Endothelial cell of umbilical vein (primary cell): Measurements from ENCODE around the gene WNT16. TPM values are rescaled to one million over a fixed set of nuclear protein-coding genes. Genes with fewer than 3 reads are reported as not detected.

ENCODE experiments used
- BruUV-seq: library from RNA; stranded (reverse); fragments of 400-500 nt; replicated peaks from 2 replicates; lab custom pipeline; 2021; lab: Mats Ljungman, UMichigan
- CTCF ChIA-PET: fragments of 300-600, 350-600 bp; sonication (Branson Sonifier 250); formaldehyde crosslinking; loops from one replicate; lab custom pipeline; 2021; ENCODE audit warnings: antibody characterized with exemption, inconsistent platforms; lab: Charles Lee
- POLR2A ChIA-PET: fragments of 300-600, 350-600 bp; sonication (Branson Sonifier 250); formaldehyde crosslinking; loops from one replicate; lab custom pipeline; 2021; ENCODE audit warnings: antibody characterized with exemption, inconsistent platforms; lab: Charles Lee
- DNase-seq: peaks from one replicate; pipeline ENCODE4 v3.0.0-alpha.2; 2011; ENCODE audit warnings: low read depth, low spot score
- FAIRE-seq: peaks from 2 replicates; lab custom pipeline; 2011; peaks lifted over from hg19 to GRCh38; lab: Jason Lieb, UNC
- H2AFZ ChIP-seq: 2 replicates; pipeline ENCODE4 v1.6.0; 2012; ENCODE audit warnings: low read depth, low read length, control low read depth, inconsistent platforms
- H3K27ac ChIP-seq: 2 replicates; pipeline ENCODE4 v1.5.1; 2011; ENCODE audit warnings: low read depth, mild to moderate bottlenecking, control low read depth, low read length, moderate library complexity; ENCODE audit not compliant: insufficient read depth
- H3K27me3 ChIP-seq, 2 experiments: 2 replicates each; pipeline versions ENCODE4 v1.6.0 to v1.6.1; 2011; ENCODE audit warnings: low read length in 2 of 2, mixed read lengths in 1 of 2; ENCODE audit not compliant: control insufficient read depth in 2 of 2, insufficient read depth in 2 of 2
- H3K36me3 ChIP-seq, 2 experiments: 2 replicates in 1 of 2; 3 replicates in 1 of 2; pipeline ENCODE4 v1.5.1; 2011; ENCODE audit warnings: low read length in 2 of 2, mild to moderate bottlenecking in 1 of 2, moderate library complexity in 1 of 2; ENCODE audit not compliant: control insufficient read depth in 2 of 2, insufficient read depth in 2 of 2; ENCODE audit errors: extremely low read depth in 1 of 2
- H3K4me1 ChIP-seq: 3 replicates; pipeline ENCODE4 v1.5.1; 2011; ENCODE audit warnings: mild to moderate bottlenecking, low read length; ENCODE audit not compliant: control insufficient read depth, insufficient read depth; ENCODE audit errors: extremely low read depth
- H3K4me2 ChIP-seq: 2 replicates; pipeline ENCODE4 v1.6.1; 2011; ENCODE audit warnings: low read length, control low read depth, mixed read lengths; ENCODE audit not compliant: insufficient read depth
- H3K4me3 ChIP-seq, 3 experiments: fragments of 200-600 bp in 1 of 3; sonication (generic), shearing (Covaris generic) in 1 of 3; replicated peaks in 1 of 3; 2 replicates each; pipeline ENCODE4 v1.5.1; 2011 to 2016; ENCODE audit warnings: control low read depth in 3 of 3, low read length in 3 of 3, mild to moderate bottlenecking in 2 of 3, inconsistent platforms in 1 of 3, low read depth in 1 of 3, moderate library complexity in 1 of 3; ENCODE audit not compliant: insufficient read depth in 1 of 3
- H3K79me2 ChIP-seq: 2 replicates; pipeline ENCODE4 v1.6.0; 2012; ENCODE audit warnings: low read length, inconsistent platforms; ENCODE audit not compliant: control insufficient read depth, insufficient read depth
- H3K9ac ChIP-seq: replicated peaks from 2 replicates; pipeline ENCODE3; 2011; ENCODE audit warnings: low read length, control low read depth; ENCODE audit not compliant: insufficient read depth; ENCODE audit errors: extremely low read depth
- H3K9me1 ChIP-seq: replicated peaks from 3 replicates; pipeline ENCODE4 v1.6.0; 2011; ENCODE audit warnings: mild to moderate bottlenecking, low read length; ENCODE audit not compliant: control insufficient read depth, insufficient read depth; ENCODE audit errors: extremely low read depth
- H3K9me3 ChIP-seq: replicated peaks from 2 replicates; pipeline ENCODE4 v1.5.1; 2012; ENCODE audit warnings: low read length, inconsistent platforms; ENCODE audit not compliant: control insufficient read depth, insufficient read depth
- H4K20me1 ChIP-seq: replicated peaks from 2 replicates; pipeline ENCODE3; 2011; ENCODE audit warnings: mild to moderate bottlenecking, low read length; ENCODE audit not compliant: control insufficient read depth, insufficient read depth; ENCODE audit errors: extremely low read depth
- EZH2 ChIP-seq: IDR thresholded peaks from 2 replicates; pipeline ENCODE4 v1.6.1; 2012; ENCODE audit warnings: borderline replicate concordance, low read depth, mild to moderate bottlenecking, moderate library complexity, low read length, inconsistent platforms; ENCODE audit not compliant: severe bottlenecking
- FOS ChIP-seq: IDR thresholded peaks from 2 replicates; pipeline ENCODE4 v1.6.1; 2011; ENCODE audit warnings: mild to moderate bottlenecking, low read length, moderate library complexity, borderline replicate concordance; ENCODE audit not compliant: insufficient read depth
- GATA2 ChIP-seq: IDR thresholded peaks from 2 replicates; pipeline ENCODE4 v1.7.0; 2011; ENCODE audit warnings: low read depth, mild to moderate bottlenecking, moderate library complexity, mixed read lengths, low read length; ENCODE audit not compliant: insufficient read length, insufficient read depth
- JUN ChIP-seq: IDR thresholded peaks from 2 replicates; pipeline ENCODE4 v1.6.1; 2011; ENCODE audit warnings: borderline replicate concordance, low read depth; ENCODE audit not compliant: insufficient read length, insufficient read depth
- MYC ChIP-seq: IDR thresholded peaks from one replicate; pipeline ENCODE4 v1.6.1; 2011; ENCODE audit warnings: mild to moderate bottlenecking, low read depth, low read length
- POLR2A ChIP-seq: IDR thresholded peaks from 2 replicates; pipeline ENCODE4 v1.6.1; 2012; ENCODE audit warnings: low read depth, mild to moderate bottlenecking, control low read depth, low read length
- POLR2AphosphoS5 ChIP-seq: IDR thresholded peaks from 2 replicates; pipeline ENCODE4 v1.6.1; 2012; ENCODE audit warnings: low read depth, mild to moderate bottlenecking, control low read depth, low read length, moderate library complexity; ENCODE audit not compliant: insufficient read depth
- dilution Hi-C: fragments of 300-500 bp; cut with MboI; formaldehyde crosslinking; loops from one replicate; pipeline ENCODE4 v1.15.0; 2019; ENCODE audit warnings: low sequenced_read_pairs; ENCODE audit not compliant: extremely low pct_ligation_motif_present
- intact Hi-C: fragments of 100-400 bp; cut with micrococcal nuclease; formaldehyde crosslinking; loops from one replicate; pipeline ENCODE4 v1.10.0; 2022
- polyA plus RNA-seq, 4 experiments: library from polyadenylated mRNA; depleted of rRNA in 3 of 4; stranded (reverse) in 3 of 4; unstranded in 1 of 4; fragments of >200 nt; gene quantifications; 2 replicates each; pipeline versions ENCODE4 v1.2.1 to v1.2.3, GENCODE V29; 2011 to 2012; ENCODE audit warnings: missing spikeins in 1 of 4
- total RNA-seq: library from RNA; stranded (reverse); gene quantifications from 2 replicates; pipeline ENCODE4 v1.2.3, GENCODE V29; 2021
- TF ChIP-seq, protein P1 (sequence below): IDR thresholded peaks from 2 replicates; pipeline ENCODE4 v1.6.1; 2011; ENCODE audit not compliant: insufficient read depth, insufficient read length
- TF ChIP-seq, protein P2 (sequence below), 2 donors: IDR thresholded peaks; 1 replicate in 1 of 2; 2 replicates in 1 of 2; pipeline ENCODE4 v1.5.1; 2011; ENCODE audit warnings: low read length in 2 of 2, mild to moderate bottlenecking in 2 of 2, moderate library complexity in 2 of 2, control low read depth in 1 of 2, inconsistent platforms in 1 of 2, low read depth in 1 of 2; ENCODE audit not compliant: insufficient read depth in 1 of 2; ENCODE audit errors: extremely low read depth in 1 of 2

Gene WNT16
- total and polyA plus RNA-seq, 2 donors (not counting 3 experiments of a cell fraction or from before 2014, with no cell fraction given), result not detected

DNA sequence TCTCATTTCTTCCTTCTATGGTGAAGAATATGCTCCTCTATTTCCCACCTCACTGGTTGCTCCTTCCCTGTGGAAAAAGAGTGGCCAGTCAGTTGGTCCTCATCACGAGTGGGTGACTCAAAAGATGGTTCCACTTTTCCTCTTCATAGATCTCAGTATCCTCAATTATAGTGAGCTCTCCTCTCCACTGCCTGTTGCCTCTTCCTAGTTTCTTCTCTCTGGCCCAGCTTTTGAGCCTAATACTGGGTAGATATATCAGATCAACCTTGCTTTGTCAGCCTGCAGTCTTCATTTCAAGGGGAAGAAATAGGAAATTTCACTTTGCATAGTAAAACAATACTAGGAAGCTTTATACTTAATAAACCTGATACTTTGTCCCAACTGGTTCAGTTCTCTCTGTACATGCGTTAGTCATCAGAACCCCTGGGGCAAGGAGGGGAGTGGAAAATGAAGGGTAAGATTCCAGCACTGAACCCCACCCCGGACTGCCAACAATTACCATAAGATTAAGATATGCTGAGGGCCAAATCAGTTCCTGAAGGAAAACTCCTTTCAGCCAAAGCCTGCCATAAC lies 15.5 kb upstream of the WNT16 start:
- Histone ChIP-seq H4K20me1 (no peaks in the 10 kb centered on the region), H2AFZ (no peak overlapping the region), H3K4me1 (no peaks in the 10 kb centered on the region), H3K9me3 (no peaks in the 10 kb centered on the region), H3K27me3 (peaks cover 0 to 6% of the 10 kb centered on the region in 2 experiments), H3K36me3 (no peaks in the 10 kb centered on the region), H3K9me1 (no peaks in the 10 kb centered on the region), H3K4me3 (no peak overlapping the region), H3K9ac (no peak overlapping the region), H3K27ac (no peak overlapping the region), H3K4me2 (no peak overlapping the region), H3K79me2 (no peaks in the 10 kb centered on the region)
- no peak for DNase-seq
- no peak for FAIRE-seq
- TF ChIP-seq FOS (no peak), POLR2A (no peak), GATA2 (no peak), JUN (no peak), MYC (no peak), POLR2AphosphoS5 (no peak), EZH2 (no peak)
- TF ChIP-seq, protein P1, sequence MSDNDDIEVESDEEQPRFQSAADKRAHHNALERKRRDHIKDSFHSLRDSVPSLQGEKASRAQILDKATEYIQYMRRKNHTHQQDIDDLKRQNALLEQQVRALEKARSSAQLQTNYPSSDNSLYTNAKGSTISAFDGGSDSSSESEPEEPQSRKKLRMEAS, result no peak
- TF ChIP-seq, protein P2, sequence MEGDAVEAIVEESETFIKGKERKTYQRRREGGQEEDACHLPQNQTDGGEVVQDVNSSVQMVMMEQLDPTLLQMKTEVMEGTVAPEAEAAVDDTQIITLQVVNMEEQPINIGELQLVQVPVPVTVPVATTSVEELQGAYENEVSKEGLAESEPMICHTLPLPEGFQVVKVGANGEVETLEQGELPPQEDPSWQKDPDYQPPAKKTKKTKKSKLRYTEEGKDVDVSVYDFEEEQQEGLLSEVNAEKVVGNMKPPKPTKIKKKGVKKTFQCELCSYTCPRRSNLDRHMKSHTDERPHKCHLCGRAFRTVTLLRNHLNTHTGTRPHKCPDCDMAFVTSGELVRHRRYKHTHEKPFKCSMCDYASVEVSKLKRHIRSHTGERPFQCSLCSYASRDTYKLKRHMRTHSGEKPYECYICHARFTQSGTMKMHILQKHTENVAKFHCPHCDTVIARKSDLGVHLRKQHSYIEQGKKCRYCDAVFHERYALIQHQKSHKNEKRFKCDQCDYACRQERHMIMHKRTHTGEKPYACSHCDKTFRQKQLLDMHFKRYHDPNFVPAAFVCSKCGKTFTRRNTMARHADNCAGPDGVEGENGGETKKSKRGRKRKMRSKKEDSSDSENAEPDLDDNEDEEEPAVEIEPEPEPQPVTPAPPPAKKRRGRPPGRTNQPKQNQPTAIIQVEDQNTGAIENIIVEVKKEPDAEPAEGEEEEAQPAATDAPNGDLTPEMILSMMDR (IDR thresholded peaks at IDR 0.05; ENCODE audit: extremely low read depth in 1 of 2, insufficient read depth in 1 of 2, low read depth in 1 of 2, low read length in 2 of 2), result no peak
- CTCF ChIA-PET, result no interaction called here
- POLR2A ChIA-PET, result no interaction called here
- BruUV-seq, result no TSS peak
- dilution Hi-C loops (no loop called here), intact Hi-C loops (no loop called here)
